ENCODE data around the gene TRIM61.
"Not testable (repeated sequence)": the region's sequence is repeated elsewhere in the genome, so short reads cannot be mapped to it uniquely, and the experiment has no call there.

TRIM61 gene

GRCh38 chr4:164997941-164998340, 20.5 kb upstream of the TRIM61 start:
- no peaks in the 10 kb centered on the region for H3K27me3 ChIP-seq (replicated peaks)
- no peak for TF ChIP-seq CTCF (IDR thresholded peaks at IDR 0.05; ENCODE audit: low read depth, low read length, missing control alignments)
- H3K4me3 ChIP-seq (ENCODE audit: low read depth, low read length), result no peak overlapping the region
- no peak overlapping the region for H3K27ac ChIP-seq
- DNase-seq, result no peak
- H3K36me3 ChIP-seq (replicated peaks), result no peaks in the 10 kb centered on the region
- in situ Hi-C loops (cut with HindIII; ENCODE audit: low pct_ligation_motif_present, low sequenced_read_pairs), result no loop called here

GRCh38 chr4:164997324-164997723, 19.9 kb upstream of the TRIM61 start:
- DNase-seq, result no peak
- no peaks in the 10 kb centered on the region for H3K36me3 ChIP-seq (replicated peaks)
- no peaks in the 10 kb centered on the region for H3K27me3 ChIP-seq (replicated peaks)
- no peak overlapping the region for H3K27ac ChIP-seq
- no peak overlapping the region for H3K4me3 ChIP-seq (ENCODE audit: low read depth, low read length)
- TF ChIP-seq CTCF (IDR thresholded peaks at IDR 0.05; ENCODE audit: low read depth, low read length, missing control alignments), result peak; percentile 39
- in situ Hi-C loops (cut with HindIII; ENCODE audit: low pct_ligation_motif_present, low sequenced_read_pairs), result no loop called here

- not testable (repeated sequence) for H3K36me3 ChIP-seq (replicated peaks)
Observed at GRCh38 chr4:164996123-164996522, 18.7 kb upstream of the TRIM61 start.

GRCh38 chr4:164990786-164991185, 13.3 kb upstream of the TRIM61 start:
- H3K27ac ChIP-seq; H3K36me3 ChIP-seq (replicated peaks); DNase-seq; in situ Hi-C loops (cut with HindIII; ENCODE audit: low pct_ligation_motif_present, low sequenced_read_pairs); H3K27me3 ChIP-seq (replicated peaks); H3K4me3 ChIP-seq (ENCODE audit: low read depth, low read length): not testable (repeated sequence)

More at GRCh38 chr4:164996123-164996522, 18.7 kb upstream of the TRIM61 start:
- H3K27ac ChIP-seq; H3K4me3 ChIP-seq (ENCODE audit: low read depth, low read length); H3K27me3 ChIP-seq (replicated peaks); in situ Hi-C loops (cut with HindIII; ENCODE audit: low pct_ligation_motif_present, low sequenced_read_pairs); DNase-seq: not testable (repeated sequence)

GRCh38 chr4:164989471-164989870, 12.0 kb upstream of the TRIM61 start:
- no peak for TF ChIP-seq CTCF (IDR thresholded peaks at IDR 0.05; ENCODE audit: low read depth, low read length, missing control alignments)
- Histone ChIP-seq H3K27me3 (replicated peaks) (no peaks in the 10 kb centered on the region), H3K36me3 (replicated peaks) (no peaks in the 10 kb centered on the region), H3K27ac (no peak overlapping the region), H3K4me3 (ENCODE audit: low read depth, low read length) (no peak overlapping the region)
- no peak for DNase-seq
- in situ Hi-C loops (cut with HindIII; ENCODE audit: low pct_ligation_motif_present, low sequenced_read_pairs), result no loop called here

- in situ Hi-C loops (cut with HindIII; ENCODE audit: low pct_ligation_motif_present, low sequenced_read_pairs); H3K36me3 ChIP-seq (replicated peaks); H3K27ac ChIP-seq; DNase-seq; H3K27me3 ChIP-seq (replicated peaks); H3K4me3 ChIP-seq (ENCODE audit: low read depth, low read length): not testable (repeated sequence)
Observed at GRCh38 chr4:164971929-164972328, 5.5 kb downstream of the TRIM61 start.

- in situ Hi-C loops (cut with HindIII; ENCODE audit: low pct_ligation_motif_present, low sequenced_read_pairs), result no loop called here
- Histone ChIP-seq H3K4me3 (ENCODE audit: low read depth, low read length) (no peak overlapping the region), H3K27ac (peak overlapping the region; percentile 11), H3K27me3 (replicated peaks) (no peaks in the 10 kb centered on the region), H3K36me3 (replicated peaks) (no peaks in the 10 kb centered on the region)
- DNase-seq, result peak; percentile 32
- TF ChIP-seq CTCF (IDR thresholded peaks at IDR 0.05; ENCODE audit: low read depth, low read length, missing control alignments), result no peak
Observed at GRCh38 chr4:164959896-164960295, 17.6 kb downstream of the TRIM61 start.

GRCh38 chr4:164959421-164959820, 18.0 kb downstream of the TRIM61 start:
- H3K4me3 ChIP-seq (ENCODE audit: low read depth, low read length); H3K27me3 ChIP-seq (replicated peaks); in situ Hi-C loops (cut with HindIII; ENCODE audit: low pct_ligation_motif_present, low sequenced_read_pairs); H3K36me3 ChIP-seq (replicated peaks): not testable (repeated sequence)
- H3K27ac ChIP-seq, result peak overlapping the region; percentile 11
- peak; percentile 51 for DNase-seq

Data from brain microvascular endothelial cell (primary cell).